ENCODE results near the gene TSSK2. TPM values are rescaled to one million over a fixed set of nuclear protein-coding genes. Genes with fewer than 3 reads are reported as not detected.

The TSSK2 gene
- total and polyA plus RNA-seq, 2 of the 8 experiments (the other 6 are each of a cell fraction or from before 2014, with no cell fraction given), result not detected

DNA sequence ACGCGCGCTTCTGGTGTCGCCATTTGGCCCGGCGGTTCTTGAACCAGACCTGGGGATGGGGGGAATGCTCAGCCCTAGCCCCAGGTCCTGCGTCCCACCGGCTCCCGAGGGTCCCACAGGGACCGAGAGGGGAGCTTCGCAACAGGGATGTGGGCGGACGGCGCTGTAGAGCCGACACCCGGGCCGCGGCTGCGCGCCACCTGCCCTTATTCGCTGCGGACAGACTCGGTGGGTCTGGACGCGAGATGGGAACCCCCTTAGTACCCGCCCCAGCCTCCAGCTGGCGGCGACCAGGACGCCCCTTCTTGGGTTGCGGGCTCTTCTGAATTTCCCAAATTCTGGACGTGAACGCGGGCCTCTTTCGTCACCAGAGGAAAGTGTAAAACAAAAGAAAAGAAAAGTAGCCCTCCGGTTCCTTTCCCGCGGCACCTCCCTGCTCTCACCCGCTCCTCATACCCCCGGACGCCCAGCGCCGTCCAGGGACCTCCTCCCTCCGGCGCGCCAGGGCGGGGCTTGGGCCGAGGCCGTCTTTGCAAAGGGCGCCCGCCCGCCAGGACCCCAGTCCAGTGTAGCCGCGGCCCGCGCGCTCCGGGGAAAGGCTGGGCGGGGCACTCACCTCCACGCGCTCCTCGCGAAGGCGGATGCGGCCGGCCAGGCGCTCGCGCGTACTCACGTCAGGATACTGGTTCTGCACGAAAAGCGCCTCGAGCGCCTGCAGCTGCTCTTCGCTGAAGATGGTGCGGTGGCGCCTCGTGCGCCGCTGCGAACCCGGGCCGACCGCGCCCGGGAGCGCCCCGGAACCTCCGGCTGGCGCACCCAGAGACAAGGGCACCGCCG is 18.2 kb downstream of the TSSK2 start (continued):
- TF ChIP-seq CHD7 (IDR thresholded peaks at IDR 0.05; ENCODE audit: insufficient replicate concordance, low read length), result no peak
- no peak for TF ChIP-seq POLR2A (IDR thresholded peaks at IDR 0.05; ENCODE audit: control extremely low read depth in 1 of 2, low read depth in 2 of 2, low read length in 2 of 2)
- no peak for TF ChIP-seq MAFK (IDR thresholded peaks at IDR 0.05; ENCODE audit: low read depth, low read length)
- TF ChIP-seq EP300 (IDR thresholded peaks at IDR 0.05; ENCODE audit: borderline replicate concordance in 1 of 2, low read depth in 2 of 2, low read length in 2 of 2), result no peak
- TF ChIP-seq SP2 (IDR thresholded peaks at IDR 0.05; ENCODE audit: low read length), result no peak
- TF ChIP-seq KDM5A (IDR thresholded peaks at IDR 0.05; ENCODE audit: low read length), result no peak
- peak; percentile 66 for TF ChIP-seq RNF2 (IDR thresholded peaks at IDR 0.05; ENCODE audit: borderline replicate concordance, low read depth, low read length, missing control alignments, poor library complexity, severe bottlenecking)
- no peak; the same call in 1 of the 2 replicates for TF ChIP-seq GABPA (IDR thresholded peaks at IDR 0.05; ENCODE audit: borderline replicate concordance, insufficient read depth, low read length)
- no peak for TF ChIP-seq POLR2AphosphoS5 (IDR thresholded peaks at IDR 0.05; ENCODE audit: low read depth, low read length)
- no peak for TF ChIP-seq BCL11A (IDR thresholded peaks at IDR 0.05; ENCODE audit: low read depth in 2 of 2, low read length in 2 of 2)

Measured in H1 (cell line).